ENCODE data around the gene PHACTR1. TPM values are rescaled to one million over a fixed set of nuclear protein-coding genes. Genes with fewer than 3 reads are reported as not detected.

Gene PHACTR1
- polyA plus RNA-seq, 1 of the 3 experiments (the other 2 are of a cell fraction), result 0.12 TPM

GRCh38 chr6:12800120-12800519 is 83.6 kb downstream of the PHACTR1 start (continued):
- TF ChIP-seq ZBTB33 (IDR thresholded peaks at IDR 0.05; ENCODE audit: borderline replicate concordance, low read depth) (no peak), POLR2AphosphoS5 (IDR thresholded peaks at IDR 0.05; ENCODE audit: low read depth, low read length) (no peak), CHD2 (IDR thresholded peaks at IDR 0.05; ENCODE audit: low read length, partially characterized antibody) (no peak), EZH2phosphoT487 (IDR thresholded peaks at IDR 0.05; ENCODE audit: borderline replicate concordance, low read depth) (no peak), NFIC (IDR thresholded peaks at IDR 0.05; ENCODE audit: borderline replicate concordance) (no peak), SMC3 (IDR thresholded peaks at IDR 0.05; ENCODE audit: low read depth, low read length) (no peak), GABPA (IDR thresholded peaks at IDR 0.05; ENCODE audit: low read depth) (no peak), RXRA (IDR thresholded peaks at IDR 0.05; ENCODE audit: borderline replicate concordance, low read depth) (no peak)

GRCh38 chr6:12801141-12801540 is 84.6 kb downstream of the PHACTR1 start:
- Histone ChIP-seq H3F3A (replicated peaks; ENCODE audit: insufficient read depth) (no peaks in the 10 kb centered on the region), H3K36me3 (replicated peaks in 1 of 2; ENCODE audit: control insufficient read depth in 1 of 2, insufficient read depth in 2 of 2, low read length in 1 of 2) (no peaks in the 10 kb centered on the region), H3K9me2 (no peaks in the 10 kb centered on the region), H3K4me2 (no peak overlapping the region), H2AFZ (ENCODE audit: low read depth) (no peak overlapping the region), H4K20me1 (ENCODE audit: insufficient read depth) (no peaks in the 10 kb centered on the region), H3K27me3 (ENCODE audit: insufficient read depth) (no peaks in the 10 kb centered on the region), H3K4me3 (ENCODE audit: low read depth in 2 of 2, low read length in 1 of 2) (no peak overlapping the region), H3K9ac (no peak overlapping the region), H3K9me3 (no peaks in the 10 kb centered on the region), H3K79me2 (ENCODE audit: insufficient read depth) (no peaks in the 10 kb centered on the region), H3K27ac (ENCODE audit: low read depth in 2 of 2, low read length in 1 of 2) (no peak overlapping the region), H3K4me1 (ENCODE audit: control insufficient read depth in 1 of 2, insufficient read depth in 2 of 2, low read depth in 1 of 2, low read length in 1 of 2) (no peaks in the 10 kb centered on the region)
- WGBS (ENCODE audit: low lambda C conversion rate), result 24% methylated on average over 3 of the region's 3 CpGs
- ChIA-PET POLR2A (no interaction called here), CTCF (no interaction called here)
- DNase-seq, result no peak
- TF ChIP-seq CHD2 (IDR thresholded peaks at IDR 0.05; ENCODE audit: low read length, partially characterized antibody), result no peak
- TF ChIP-seq EZH2phosphoT487 (IDR thresholded peaks at IDR 0.05; ENCODE audit: borderline replicate concordance, low read depth), result no peak
- no peak for TF ChIP-seq PBX3 (IDR thresholded peaks at IDR 0.05)
- no peak for TF ChIP-seq RCOR1 (IDR thresholded peaks at IDR 0.05; ENCODE audit: low read length)
- no peak for TF ChIP-seq FOXJ3 (CRISPR knock-in tag; IDR thresholded peaks at IDR 0.05)
- no peak for TF ChIP-seq NFIC (IDR thresholded peaks at IDR 0.05; ENCODE audit: borderline replicate concordance)
- TF ChIP-seq SIN3A (IDR thresholded peaks at IDR 0.05; ENCODE audit: borderline replicate concordance, low read depth, low read length), result no peak

GRCh38 chr6:12802440-12802839 is 85.9 kb downstream of the PHACTR1 start:
- TF ChIP-seq RCOR1 (IDR thresholded peaks at IDR 0.05; ENCODE audit: low read length), result no peak
- TF ChIP-seq FOSL2 (IDR thresholded peaks at IDR 0.05; ENCODE audit: borderline replicate concordance, low read depth), result no peak
- no peak for TF ChIP-seq FOXM1 (IDR thresholded peaks at IDR 0.05; ENCODE audit: low read depth)
- no peak for TF ChIP-seq YY1 (IDR thresholded peaks at IDR 0.05; ENCODE audit: low read depth)
- no peak for TF ChIP-seq IRF3 (IDR thresholded peaks at IDR 0.05; ENCODE audit: low read depth, low read length)
- no peak for DNase-seq
- Histone ChIP-seq H3K9ac (no peak overlapping the region), H3K9me3 (no peaks in the 10 kb centered on the region), H3F3A (replicated peaks; ENCODE audit: insufficient read depth) (no peaks in the 10 kb centered on the region), H3K4me3 (ENCODE audit: low read depth in 2 of 2, low read length in 1 of 2) (no peak overlapping the region), H2AFZ (ENCODE audit: low read depth) (no peak overlapping the region), H3K79me2 (ENCODE audit: insufficient read depth) (no peaks in the 10 kb centered on the region), H3K27ac (ENCODE audit: low read depth in 2 of 2, low read length in 1 of 2) (no peak overlapping the region), H3K36me3 (replicated peaks in 1 of 2; ENCODE audit: control insufficient read depth in 1 of 2, insufficient read depth in 2 of 2, low read length in 1 of 2) (no peaks in the 10 kb centered on the region), H3K27me3 (ENCODE audit: insufficient read depth) (no peaks in the 10 kb centered on the region), H3K9me2 (no peaks in the 10 kb centered on the region), H3K4me1 (ENCODE audit: control insufficient read depth in 1 of 2, insufficient read depth in 2 of 2, low read depth in 1 of 2, low read length in 1 of 2) (no peaks in the 10 kb centered on the region), H4K20me1 (ENCODE audit: insufficient read depth) (no peaks in the 10 kb centered on the region), H3K4me2 (no peak overlapping the region)
- POLR2A ChIA-PET, result no interaction called here
- 70% methylated on average over 4 of the region's 4 CpGs for WGBS (ENCODE audit: low lambda C conversion rate)
- CTCF ChIA-PET, result no interaction called here

All from SK-N-SH (cell line).